GDM1 (cell line): ENCODE data around the gene AP2B1.
"Not testable (repeated sequence)": the region's sequence is repeated elsewhere in the genome, so short reads cannot be mapped to it uniquely, and the experiment has no call there.

Experiments used
- DNase-seq: peaks from one replicate; lab custom pipeline; 2025; lab: John Stamatoyannopoulos, UW

The AP2B1 gene

DNA sequence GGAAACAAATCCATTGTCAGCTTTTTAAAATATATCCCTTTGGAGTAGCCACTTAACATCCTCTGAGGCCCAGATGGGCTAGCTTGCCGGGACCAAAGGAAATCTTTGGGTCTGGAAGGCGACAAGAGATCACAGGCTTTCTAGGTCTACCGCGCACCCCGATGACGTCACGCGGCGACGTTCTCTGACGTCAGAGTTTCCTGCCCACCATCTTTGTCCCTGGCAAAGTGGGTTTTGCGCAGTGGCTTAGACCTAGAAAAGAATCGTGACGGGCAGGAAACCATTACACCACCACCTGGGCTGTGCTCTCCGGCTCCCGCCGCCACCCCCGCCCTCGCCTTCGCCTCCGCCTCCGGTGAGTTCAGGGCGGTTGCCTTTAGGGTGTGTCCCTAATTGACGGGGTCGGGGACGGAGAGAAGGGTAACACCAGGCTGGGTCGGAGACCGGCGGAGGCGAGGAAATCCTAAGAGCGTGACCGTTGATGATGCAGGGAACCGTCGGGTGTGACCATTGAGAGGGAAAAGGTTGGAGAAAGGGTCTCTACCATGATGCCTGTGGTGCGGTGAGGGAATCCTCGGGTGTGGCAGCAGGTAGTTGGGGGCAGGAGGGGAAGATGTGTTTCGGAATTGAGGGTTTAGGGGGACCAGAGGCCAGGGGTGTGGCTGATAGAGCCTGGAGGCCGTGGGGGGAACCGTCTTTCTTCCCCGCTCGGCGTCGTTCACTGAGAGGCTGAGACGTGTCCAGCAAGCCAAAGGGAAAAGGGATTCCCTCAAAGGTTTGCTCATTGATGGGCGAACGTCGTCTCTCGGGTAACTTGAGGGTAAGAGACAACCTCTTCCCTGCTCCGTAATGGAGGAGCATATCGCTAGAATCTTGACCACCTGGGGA lies at the start of gene AP2B1:
Gene AP2B1 (plus strand): TSS at position 249 of the 888 bp plus-strand sequence. CDS start 6,709 bp downstream, outside the sequence.
- peak; percentile 92 for DNase-seq

DNA sequence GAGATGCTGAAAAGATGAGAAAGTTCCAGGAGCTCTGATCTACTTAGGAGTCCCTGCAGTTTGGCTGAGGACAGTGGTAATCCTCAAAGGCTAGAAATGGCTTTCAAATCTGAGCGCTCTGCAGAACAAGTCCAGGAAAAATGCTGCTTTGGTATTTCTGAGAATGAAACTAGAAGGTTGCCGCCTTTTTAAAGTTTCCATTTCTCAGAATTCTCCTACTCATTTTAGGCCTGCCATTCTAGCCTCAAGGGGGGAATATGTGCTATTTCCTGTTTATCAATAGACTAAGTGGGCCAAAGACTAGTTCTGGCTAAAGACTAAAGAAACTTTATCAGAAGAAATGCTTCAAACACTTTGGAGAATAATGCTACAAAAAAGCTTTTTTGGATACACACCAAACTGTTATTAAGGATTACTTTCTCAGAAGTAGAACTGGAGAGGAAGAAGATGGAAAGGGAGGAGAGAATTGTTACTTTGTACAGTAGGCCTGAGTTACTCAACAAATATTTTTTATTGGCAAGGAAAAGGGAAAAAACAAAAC lies 49.5 kb upstream of the AP2B1 start, which contains the start of gene SLFN12L:
Gene SLFN12L (minus strand): TSS at position 78 of the 541 bp plus-strand sequence. CDS start 15,314 bp downstream, outside the sequence.
- DNase-seq, result no peak

DNA sequence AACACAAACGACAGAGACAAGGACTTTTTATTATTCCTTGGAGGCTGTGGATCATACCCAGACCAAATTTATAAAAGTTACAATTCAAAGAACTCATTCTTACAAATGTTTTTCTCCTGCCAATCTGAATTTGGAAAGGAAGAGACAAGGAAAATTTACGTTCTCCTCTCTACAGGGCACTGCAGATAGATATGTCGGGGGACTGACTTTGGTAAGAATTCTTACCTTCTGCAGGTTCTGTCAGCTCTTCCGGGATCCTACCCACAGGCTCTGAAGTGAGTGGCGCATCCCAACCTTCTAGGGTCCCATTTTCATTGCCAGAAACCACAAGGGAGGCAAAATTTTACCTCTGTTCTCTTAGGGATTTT lies 47.5 kb upstream of the AP2B1 start:
- DNase-seq, result no peak

DNA sequence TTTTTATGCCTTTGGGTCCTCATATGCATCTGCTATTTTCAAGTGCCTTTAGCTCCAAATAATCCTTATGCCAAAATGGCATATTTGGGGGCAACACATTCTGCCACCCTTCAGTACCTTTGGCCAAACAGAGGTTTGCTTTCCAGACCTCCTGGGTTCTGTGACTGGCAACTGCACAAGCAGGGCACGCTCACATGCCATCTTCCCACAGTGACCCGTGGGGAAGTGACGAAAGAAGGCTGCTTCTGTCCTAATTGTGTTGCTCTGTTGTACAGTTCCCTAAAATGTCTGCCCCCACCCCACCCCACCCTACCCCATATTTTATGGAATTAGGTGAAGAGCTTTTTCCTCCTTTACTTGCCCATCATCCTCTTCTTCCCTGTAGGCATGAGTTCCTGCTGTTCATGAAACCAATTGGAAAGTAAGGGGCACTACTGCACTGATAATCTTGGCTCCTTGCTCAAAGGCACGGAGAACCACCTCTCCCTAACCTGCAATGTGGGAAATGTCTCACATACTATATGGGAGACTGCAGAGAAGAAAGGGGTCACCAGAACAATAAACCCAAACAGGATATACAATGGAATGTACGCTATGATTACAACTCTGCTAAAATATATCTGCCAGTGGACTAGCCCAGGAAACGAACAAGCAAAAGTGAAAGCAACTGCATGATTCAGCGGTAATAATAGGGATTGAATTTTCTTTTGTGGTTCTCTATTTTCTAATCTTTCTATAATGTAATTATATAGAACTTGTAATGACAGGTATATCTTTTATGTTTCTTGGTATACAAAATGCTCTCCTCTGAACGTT lies 46.3 kb upstream of the AP2B1 start:
- DNase-seq, result peak; percentile 54

DNA sequence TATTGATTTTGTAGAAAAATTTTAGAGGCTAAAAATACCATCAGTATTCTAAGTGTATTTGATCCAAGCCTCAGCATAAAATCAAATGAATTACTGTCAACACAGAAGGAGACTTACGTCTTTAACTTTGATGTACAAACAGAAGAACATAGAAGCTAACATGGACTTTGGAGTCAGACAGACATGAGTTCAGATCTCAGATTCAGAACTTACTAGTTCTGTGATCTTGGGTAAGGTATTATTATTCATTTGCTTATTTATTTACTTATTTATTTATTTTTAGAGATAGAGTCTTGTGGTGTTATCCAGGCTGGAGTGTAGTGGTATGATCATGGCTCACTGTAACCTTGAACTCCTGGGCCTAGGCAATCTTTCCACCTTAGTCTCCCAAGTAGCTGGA lies 45.7 kb upstream of the AP2B1 start:
- no peak for DNase-seq

DNA sequence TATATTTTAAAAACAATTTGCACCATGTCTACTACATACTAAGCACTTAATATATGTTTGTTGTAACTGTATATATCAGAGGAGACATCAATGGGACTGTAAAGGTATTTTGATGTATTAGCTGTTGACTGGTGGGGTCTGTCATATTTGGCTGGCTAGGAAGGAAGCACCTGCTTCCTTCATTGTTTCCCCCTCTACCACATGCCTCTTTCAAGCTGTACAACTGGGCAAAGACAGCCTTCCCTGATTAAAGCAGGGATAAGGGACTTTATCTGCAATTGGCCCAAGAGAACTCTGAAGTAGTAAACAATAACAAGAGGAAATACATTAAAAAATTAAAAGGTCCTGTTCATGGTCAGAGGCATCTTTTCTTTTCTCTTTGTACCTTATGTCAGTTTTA lies 44.1 kb upstream of the AP2B1 start:
- peak; percentile 45 for DNase-seq

DNA sequence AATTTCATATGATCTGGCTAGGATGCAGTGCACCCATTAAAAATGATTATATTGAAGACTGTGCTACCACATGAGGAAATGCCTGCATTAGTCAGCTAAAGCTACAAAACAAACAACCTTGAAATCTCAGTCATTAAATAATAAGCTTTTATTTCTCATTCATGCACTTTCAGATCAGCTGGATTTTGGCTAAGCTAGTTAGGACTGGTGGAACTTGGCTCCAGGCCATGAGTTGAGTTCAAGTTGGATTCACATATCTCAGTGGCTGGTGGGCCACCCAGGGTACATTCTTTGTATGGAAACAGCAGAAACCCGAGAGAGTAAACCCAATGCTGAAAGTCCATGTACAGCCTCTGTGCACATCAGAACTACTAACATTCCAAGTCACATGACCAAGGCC lies 43.3 kb upstream of the AP2B1 start:
- DNase-seq, result no peak

DNA sequence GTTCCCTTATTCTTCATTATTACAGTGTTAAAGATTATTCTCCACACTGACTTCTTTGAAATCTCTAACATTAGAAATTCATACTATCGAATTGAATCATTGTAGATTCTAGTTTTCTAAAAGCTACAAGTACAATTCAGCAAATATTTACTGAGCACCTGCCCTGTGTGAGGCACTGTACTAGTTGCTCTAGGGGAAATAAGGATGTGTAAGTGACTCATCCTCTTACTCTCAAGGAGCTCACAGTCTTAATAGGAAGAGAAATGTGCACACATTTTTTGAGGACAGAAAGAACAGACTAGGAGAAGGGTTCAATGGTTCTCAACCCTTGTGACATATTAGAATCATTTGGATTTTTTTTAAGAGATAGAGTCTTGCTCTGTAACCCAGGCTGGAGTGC lies 42.0 kb upstream of the AP2B1 start:
- DNase-seq, result no peak

DNA sequence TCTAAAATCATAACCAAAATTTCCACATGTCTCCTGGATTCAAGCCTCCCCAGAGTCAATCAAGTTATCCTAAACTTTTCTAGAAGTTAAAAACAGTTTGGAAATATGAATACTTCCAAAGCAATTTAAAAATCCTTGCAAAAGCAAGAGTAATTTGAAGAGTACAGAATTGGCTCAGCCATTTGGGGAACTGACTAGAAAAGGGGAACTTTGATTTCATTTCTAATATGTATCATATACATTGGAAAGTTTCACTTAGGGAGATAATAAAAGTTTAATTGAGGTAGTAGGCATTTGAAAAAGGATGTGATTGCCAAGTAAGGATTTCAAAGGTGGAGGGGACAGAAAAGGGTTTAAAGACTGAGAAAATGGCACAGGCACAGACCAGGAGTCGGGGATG lies 40.6 kb upstream of the AP2B1 start:
- DNase-seq, result no peak

DNA sequence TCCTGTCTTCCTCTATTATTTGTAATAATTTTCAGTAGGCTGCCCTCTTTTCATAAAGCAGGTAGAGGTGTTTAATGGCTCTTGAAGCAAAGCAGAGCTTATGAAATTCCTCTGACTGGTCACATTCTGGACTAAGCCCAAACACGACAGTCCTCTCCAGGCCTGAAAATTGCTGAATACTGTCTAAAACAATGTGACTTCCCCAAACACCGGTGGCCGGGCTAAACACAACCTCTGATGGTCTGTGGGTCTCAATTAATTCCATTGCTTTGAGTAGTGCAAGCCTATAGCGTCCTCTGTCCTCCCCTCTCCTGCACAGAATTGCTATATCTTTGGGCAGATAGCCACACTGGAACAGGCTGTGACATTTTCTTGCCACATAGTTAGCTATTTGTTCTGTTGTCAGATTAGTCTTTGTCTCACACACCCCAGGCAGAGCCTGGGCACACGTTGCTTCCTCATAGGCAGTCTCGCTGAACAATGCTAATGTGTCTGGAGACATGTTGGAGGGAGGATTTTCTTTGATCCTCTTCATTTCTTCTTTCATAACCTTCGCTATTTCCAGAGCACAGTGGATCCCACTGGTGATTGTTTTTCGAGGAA lies 38.8 kb upstream of the AP2B1 start:
- no peak for DNase-seq

DNA sequence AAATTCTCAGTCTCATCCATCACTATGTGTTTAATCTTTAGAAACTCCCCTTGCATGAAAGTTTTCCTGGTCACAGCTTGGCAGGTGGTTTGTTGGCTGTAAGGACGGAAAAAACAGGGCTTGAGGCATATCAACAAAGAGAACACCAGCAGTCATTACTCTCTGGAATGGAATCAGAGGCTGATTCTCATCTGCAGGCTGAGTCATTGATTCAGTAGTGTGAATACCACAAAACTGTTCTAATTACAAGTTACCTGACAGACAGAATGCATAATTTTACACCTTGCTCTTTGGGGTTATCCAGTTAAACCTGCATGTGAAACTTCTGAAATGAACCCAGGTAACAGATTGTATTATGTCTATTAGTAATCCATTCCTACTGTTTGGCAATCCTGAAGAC lies 38.1 kb upstream of the AP2B1 start:
- no peak for DNase-seq

DNA sequence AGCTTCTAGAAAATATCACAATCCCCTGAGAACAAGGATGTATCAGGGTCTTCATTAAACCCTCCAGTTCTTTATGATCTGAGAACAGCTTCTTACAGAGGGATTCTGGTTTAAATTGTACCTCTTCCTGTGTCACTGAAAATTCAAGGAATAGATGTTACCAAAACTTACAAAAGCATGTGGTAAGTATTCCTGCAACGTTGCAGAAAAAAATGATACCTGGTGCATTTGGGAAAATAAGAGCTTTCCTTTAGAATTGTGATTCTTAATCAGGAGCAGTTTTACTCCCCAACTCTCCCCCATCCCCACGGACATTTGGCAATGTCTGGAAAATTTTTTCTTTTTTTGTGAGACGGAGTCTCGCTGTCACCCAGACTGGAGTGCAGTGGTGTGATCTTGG lies 33.8 kb upstream of the AP2B1 start:
- DNase-seq, result no peak

DNA sequence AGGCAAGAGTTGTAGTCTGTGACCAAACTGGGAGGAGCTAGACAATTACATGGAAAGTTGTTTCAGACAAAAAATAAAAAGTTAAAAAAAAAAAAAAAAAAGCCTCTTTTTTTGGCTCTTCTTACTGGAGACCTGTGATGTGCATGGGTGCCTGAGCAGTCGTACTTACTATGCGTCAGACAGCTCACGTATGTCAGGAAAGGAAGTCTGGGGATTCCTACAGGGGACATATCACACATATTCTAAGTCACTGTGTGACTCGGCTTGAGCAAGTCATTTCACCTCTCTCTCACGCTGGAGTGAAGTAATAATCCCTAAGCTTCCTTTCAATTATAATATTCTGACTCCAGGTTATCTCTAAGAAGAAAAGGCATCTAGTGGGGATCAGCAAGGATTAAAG lies 32.5 kb upstream of the AP2B1 start:
- no peak for DNase-seq

DNA sequence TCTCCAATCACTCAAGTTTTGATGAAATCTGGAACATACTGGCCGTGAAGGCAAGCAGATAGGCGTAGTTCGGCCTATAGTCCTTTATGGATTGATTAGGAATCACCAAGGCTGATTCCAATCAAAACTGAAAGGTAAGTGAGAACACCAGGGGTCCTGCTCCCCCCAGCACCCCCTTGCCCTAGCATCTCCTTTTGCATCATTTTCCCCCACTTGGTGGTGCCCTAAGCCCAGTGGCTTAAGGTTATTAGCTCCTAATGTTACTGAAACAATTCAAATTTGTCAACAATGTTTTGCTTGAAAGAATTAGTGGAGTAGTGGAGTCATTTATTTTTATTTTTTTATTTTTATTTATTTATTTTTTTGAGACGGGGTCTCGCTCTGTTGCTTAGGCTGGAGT lies 31.4 kb upstream of the AP2B1 start:
- no peak for DNase-seq

DNA sequence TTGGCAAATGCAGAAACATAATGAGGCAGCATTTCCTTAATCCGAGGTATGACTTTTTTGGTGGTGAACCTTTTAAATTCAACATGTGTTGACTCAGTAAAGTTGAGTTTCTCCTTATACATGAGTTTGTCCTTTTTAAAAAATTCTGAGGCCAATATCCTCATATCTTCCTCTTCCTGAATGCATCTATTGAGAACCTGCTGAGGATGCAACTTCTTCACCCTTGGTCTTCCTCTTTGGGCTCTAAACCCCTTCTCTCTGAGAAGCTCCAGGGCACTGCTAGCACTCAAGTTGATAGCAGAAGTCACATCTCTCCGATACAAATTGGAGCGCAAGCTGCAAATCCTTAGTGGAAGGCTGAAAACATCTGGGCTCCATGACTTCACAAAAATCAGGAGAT lies 29.8 kb upstream of the AP2B1 start:
- DNase-seq, result no peak

DNA sequence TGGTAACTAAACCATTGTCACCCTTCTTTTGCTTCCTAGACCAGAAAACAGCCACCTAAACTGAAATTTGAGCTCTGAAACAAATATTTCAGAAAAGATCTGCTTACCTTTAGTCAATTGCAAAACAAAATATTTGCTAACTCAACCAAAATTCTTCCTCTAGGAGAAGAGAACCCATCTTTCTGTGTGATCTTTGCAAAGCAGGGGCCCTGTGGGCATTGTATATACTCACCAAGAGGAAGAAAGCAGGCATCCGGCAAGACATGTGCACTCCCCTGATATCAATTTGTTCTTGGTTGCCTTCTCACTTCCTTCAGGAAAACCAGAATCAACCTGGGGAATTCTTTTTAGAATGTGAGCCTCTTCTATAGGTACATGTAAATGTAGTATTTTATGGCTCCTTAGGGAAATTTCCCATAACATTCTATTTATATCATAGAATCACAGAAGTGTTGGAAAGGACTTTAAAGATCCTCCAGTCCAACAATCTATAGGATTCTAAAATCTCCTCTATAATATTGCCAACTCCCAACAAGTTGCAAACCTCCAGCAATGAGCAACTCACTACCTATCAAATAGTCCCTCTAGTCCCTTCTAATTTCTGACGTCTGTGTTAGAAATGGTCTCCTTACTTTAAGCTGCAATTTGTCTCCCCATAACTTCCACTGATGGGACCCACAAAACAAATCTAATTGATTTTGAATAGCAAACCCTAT lies 27.5 kb upstream of the AP2B1 start:
- peak; percentile 41 for DNase-seq

DNA sequence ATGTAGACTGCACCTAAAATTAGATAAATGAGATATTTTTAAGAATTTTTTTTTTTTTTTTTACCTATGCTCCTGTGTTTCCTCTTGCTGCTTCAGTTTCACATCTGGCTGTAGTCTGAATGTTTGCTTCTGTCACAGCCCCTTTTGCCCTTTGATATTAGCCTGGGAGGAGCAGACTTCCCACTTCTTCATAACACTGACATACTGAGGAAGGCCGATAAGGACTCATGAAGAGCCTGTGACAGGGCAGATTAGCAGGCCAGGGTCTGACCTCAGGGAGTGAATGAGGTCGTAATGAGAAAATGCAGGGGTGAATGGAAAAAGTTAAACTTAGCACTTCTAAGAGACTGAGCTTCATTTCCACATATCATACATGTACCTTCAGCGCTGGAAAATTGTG lies 26.4 kb upstream of the AP2B1 start, which contains the start of gene SLFN14:
Gene SLFN14 (minus strand): TSS at position 117 of the 400 bp plus-strand sequence. CDS start 2,757 bp downstream, outside the sequence.
- peak; percentile 92 for DNase-seq

DNA sequence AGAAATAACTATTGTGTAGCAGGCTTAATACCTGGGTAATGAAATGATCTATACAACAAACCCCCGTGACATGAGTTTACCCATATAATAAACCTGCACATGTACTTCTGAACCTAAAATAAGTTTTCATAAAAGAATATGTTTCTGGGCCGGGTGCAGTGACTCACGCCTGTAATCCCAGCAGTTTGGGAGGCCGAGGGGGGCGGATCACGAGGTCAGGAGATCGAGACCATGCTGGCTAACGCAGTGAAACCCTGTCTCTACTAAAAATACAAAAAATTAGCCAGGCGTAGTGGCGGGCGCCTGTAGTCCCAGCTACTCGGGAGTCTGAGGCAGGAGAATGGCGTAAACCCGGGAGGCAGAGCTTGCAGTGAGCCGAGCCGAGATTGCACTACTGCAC lies 23.9 kb upstream of the AP2B1 start:
- not testable (repeated sequence) for DNase-seq

DNA sequence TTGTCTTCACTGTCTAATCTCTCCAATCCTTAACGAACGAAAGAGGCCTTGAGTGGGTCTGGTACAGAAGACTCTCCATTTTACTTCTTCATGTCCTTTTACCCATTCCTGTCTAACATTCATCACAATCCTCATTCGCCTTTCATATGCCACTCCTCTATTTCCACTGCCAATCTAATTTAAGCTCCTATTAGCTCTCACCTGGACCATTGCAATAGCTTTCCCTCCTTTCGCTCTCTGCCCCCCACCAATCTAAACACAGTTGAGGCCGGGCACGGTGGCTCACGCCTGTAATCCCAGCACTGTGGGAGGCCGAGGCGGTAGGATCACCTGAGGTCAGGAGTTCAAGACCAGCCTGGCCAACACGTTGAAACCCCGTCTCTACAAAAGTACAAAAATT lies 20.2 kb upstream of the AP2B1 start:
- no peak for DNase-seq

DNA sequence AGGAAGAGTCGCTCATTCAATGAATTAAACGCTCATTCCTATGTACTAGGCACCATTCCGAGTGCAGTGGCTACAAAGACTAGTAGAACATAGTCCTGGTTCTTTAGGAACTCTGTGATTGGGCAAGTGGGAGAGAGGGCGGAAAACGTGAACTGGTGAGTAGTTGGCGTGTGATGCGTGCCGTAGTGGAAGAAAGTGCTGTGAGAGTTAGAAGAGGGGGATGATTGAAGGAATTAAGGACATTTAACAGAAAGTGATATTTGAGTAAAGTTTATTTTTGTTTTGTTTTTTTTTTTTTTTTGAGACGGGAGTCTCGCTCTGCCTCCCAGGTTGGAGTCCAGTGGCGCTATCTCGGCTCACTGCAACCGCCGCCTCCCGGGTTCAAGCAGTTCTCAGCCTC lies 18.6 kb upstream of the AP2B1 start:
- no peak for DNase-seq

DNA sequence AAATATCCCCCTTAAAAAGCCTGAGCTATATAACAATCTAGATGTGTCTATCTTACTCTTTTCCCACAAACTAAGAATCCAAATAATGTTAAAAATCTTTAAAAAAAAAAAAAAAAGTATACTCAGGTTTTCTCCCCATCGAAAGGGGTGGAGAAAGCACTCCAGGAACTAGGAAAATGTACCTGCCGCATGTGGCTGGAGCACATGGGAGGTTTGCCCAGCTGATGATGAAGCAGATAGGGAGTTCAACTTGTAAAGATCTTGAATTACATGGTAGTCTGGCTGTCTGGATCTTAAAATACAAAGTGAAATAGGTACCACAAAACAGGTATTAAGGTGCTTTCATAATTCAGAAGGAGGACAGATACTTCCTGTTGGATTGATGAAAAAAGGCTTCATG lies 17.7 kb upstream of the AP2B1 start:
- no peak for DNase-seq

DNA sequence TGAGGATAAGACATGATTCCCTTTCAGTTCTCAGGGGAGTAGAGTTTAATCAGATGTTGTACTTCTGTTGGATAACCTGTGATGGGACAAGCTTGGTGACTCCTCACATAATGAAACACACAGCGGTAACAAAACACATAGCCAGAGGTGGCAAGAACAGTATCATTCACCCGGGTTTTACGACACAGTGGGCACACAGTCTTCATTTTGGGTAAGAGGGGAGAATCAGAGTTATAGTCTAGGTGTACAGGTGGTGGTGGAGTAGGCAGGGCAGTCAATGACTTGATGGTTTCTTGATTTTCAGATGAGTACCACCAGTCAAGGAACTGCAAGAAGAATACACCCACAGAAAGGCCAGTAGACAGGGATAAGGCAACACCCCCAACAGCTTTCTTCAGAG lies 11.4 kb upstream of the AP2B1 start:
- no peak for DNase-seq
